ENCODE data around the gene C15orf61.

C15orf61 gene

GRCh38 chr15:67521029-67521782 is at the start of gene C15orf61:
Gene C15orf61 (plus strand): TSS chr15:67521131. CDS start chr15:67521249, 118 bp downstream.
- peak; percentile 68 to 78 for DNase-seq (ENCODE audit: low read depth in 2 of 2)

GRCh38 chr15:67472957-67473356 is 48.0 kb upstream of the C15orf61 start:
- no peak for DNase-seq (ENCODE audit: low read depth in 2 of 2)

- DNase-seq (ENCODE audit: low read depth in 2 of 2), result no peak
Measured at GRCh38 chr15:67474405-67475110, 46.4 kb upstream of the C15orf61 start.

- no peak for DNase-seq (ENCODE audit: low read depth in 2 of 2)
Measured at GRCh38 chr15:67479781-67480505, 41.0 kb upstream of the C15orf61 start.

GRCh38 chr15:67480741-67481140 is 40.2 kb upstream of the C15orf61 start:
- DNase-seq (ENCODE audit: low read depth in 2 of 2), result no peak

- no peak for DNase-seq (ENCODE audit: low read depth in 2 of 2)
Measured at GRCh38 chr15:67481680-67482079, 39.3 kb upstream of the C15orf61 start.

GRCh38 chr15:67495585-67495984 is 25.3 kb upstream of the C15orf61 start:
- no peak for DNase-seq (ENCODE audit: low read depth in 2 of 2)

- DNase-seq (ENCODE audit: low read depth in 2 of 2), result no peak
Measured at GRCh38 chr15:67501177-67501835, 19.6 kb upstream of the C15orf61 start.

- DNase-seq (ENCODE audit: low read depth in 2 of 2), result no peak
Measured at GRCh38 chr15:67501836-67502461, 19.0 kb upstream of the C15orf61 start.

- no peak for DNase-seq (ENCODE audit: low read depth in 2 of 2)
Measured at GRCh38 chr15:67504056-67504455, 16.9 kb upstream of the C15orf61 start.

GRCh38 chr15:67504796-67505195 is 16.1 kb upstream of the C15orf61 start:
- DNase-seq (ENCODE audit: low read depth in 2 of 2), result no peak

GRCh38 chr15:67505675-67506572 is 15.0 kb upstream of the C15orf61 start:
- DNase-seq (ENCODE audit: low read depth in 2 of 2), result no peak

- DNase-seq (ENCODE audit: low read depth in 2 of 2), result no peak
Measured at GRCh38 chr15:67506775-67507747, 13.9 kb upstream of the C15orf61 start.

GRCh38 chr15:67508407-67508806 is 12.5 kb upstream of the C15orf61 start:
- DNase-seq (ENCODE audit: low read depth in 2 of 2), result no peak

- no peak for DNase-seq (ENCODE audit: low read depth in 2 of 2)
Measured at GRCh38 chr15:67509918-67510317, 11.0 kb upstream of the C15orf61 start.

- no peak for DNase-seq (ENCODE audit: low read depth in 2 of 2)
Measured at GRCh38 chr15:67510597-67511190, 10.2 kb upstream of the C15orf61 start.

GRCh38 chr15:67511606-67512005 is 9.3 kb upstream of the C15orf61 start:
- DNase-seq (ENCODE audit: low read depth in 2 of 2), result no peak

GRCh38 chr15:67512140-67512539 is 8.8 kb upstream of the C15orf61 start:
- no peak for DNase-seq (ENCODE audit: low read depth in 2 of 2)
